ENCODE measurements around the gene KCTD17.

- TF ChIP-seq REST (IDR thresholded peaks at IDR 0.05; ENCODE audit: borderline replicate concordance in 1 of 2, low read depth in 1 of 2, low read length in 2 of 2) (no peak), ZFP37 (CRISPR knock-in tag; IDR thresholded peaks at IDR 0.05; ENCODE audit: borderline replicate concordance) (no peak), JUNB (CRISPR knock-in tag; IDR thresholded peaks at IDR 0.05; ENCODE audit: borderline replicate concordance) (no peak), NFE2 (CRISPR knock-in tag; IDR thresholded peaks at IDR 0.05) (no peak), ZNF614 (CRISPR knock-in tag; IDR thresholded peaks at IDR 0.05; ENCODE audit: borderline replicate concordance) (no peak), ADNP (CRISPR knock-in tag; IDR thresholded peaks at IDR 0.05) (no peak), ZNF143 (CRISPR knock-in tag; IDR thresholded peaks at IDR 0.05) (no peak)
Observed at GRCh38 chr22:37010976-37011375, 40.6 kb upstream of the KCTD17 start.
